ENCODE measurements around the gene CTDP1. TPM values are rescaled to one million over a fixed set of nuclear protein-coding genes. Genes with fewer than 3 reads are reported as not detected.

CTDP1 gene
- total RNA-seq, 1 experiment from 2014 or later, result 24.9 TPM

DNA sequence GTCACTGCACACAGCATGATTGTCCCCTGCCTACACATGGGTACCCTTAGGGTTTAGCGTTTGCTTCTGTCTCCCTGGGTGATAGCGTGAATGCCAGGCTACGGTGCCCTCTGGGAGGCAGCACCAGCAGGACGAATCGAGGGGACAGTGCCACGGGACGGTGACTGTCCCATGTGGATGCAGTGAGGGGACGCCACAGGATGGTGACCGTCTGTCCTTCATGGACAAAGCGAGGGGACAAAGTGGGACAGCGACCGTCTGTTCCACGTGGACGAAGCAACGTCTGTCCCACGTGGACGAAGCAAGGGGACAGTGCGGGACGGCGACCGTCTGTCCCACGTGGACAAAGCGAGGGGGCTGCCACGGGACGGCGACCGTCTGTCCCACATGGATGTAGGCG lies 25.7 kb downstream of the CTDP1 start:
- no peak overlapping the region for H2AFZ ChIP-seq (ENCODE audit: low read depth, low read length, poor library complexity, severe bottlenecking)
- intact Hi-C loops (cut with micrococcal nuclease), result no loop called here
- no peak overlapping the region for H3K4me3 ChIP-seq (replicated peaks in 1 of 2; ENCODE audit: low read depth in 1 of 2, low read length in 2 of 2)
- peaks cover 4 to 24% of the 10 kb centered on the region in 2 experiments; a peak in 3 of 4 replicates for H3K36me3 ChIP-seq (ENCODE audit: control insufficient read depth in 1 of 2, insufficient read depth in 2 of 2, low read length in 2 of 2)
- H3K27ac ChIP-seq (ENCODE audit: low read depth, low read length), result no peak overlapping the region
- no peaks in the 10 kb centered on the region for H3K9me3 ChIP-seq (ENCODE audit: control insufficient read depth in 1 of 2, insufficient read depth in 1 of 2, low read depth in 1 of 2, low read length in 2 of 2)
- no peaks in the 10 kb centered on the region for H3K27me3 ChIP-seq (ENCODE audit: insufficient read depth, low read length)
- POLR2A ChIA-PET, result no interaction called here
- no peaks in the 10 kb centered on the region for H4K20me1 ChIP-seq (ENCODE audit: insufficient read depth)
- ATAC-seq (no peak), DNase-seq (ENCODE audit: low read depth, low spot score) (no peak)
- BruUV-seq (replicated peaks), result no TSS peak
- H3K4me2 ChIP-seq (ENCODE audit: low read length), result no peak overlapping the region
- peaks cover 18% of the 10 kb centered on the region for H3K79me2 ChIP-seq (ENCODE audit: insufficient read depth, low read length)
- TF ChIP-seq SRF (IDR thresholded peaks at IDR 0.05; ENCODE audit: low read depth) (no peak), EZH2 (IDR thresholded peaks at IDR 0.05) (no peak), EZH2phosphoT487 (IDR thresholded peaks at IDR 0.05; ENCODE audit: borderline replicate concordance) (no peak), JUND (IDR thresholded peaks at IDR 0.05) (no peak), POLR2AphosphoS5 (IDR thresholded peaks at IDR 0.05; ENCODE audit: low read depth, low read length) (no peak), EGR1 (IDR thresholded peaks at IDR 0.05; ENCODE audit: low read depth) (no peak), ZFX (IDR thresholded peaks at IDR 0.05) (no peak), SIN3A (IDR thresholded peaks at IDR 0.05; ENCODE audit: low read depth) (no peak), ATF3 (IDR thresholded peaks at IDR 0.05) (no peak), FOSL1 (IDR thresholded peaks at IDR 0.05; ENCODE audit: low read depth) (no peak), ZNF274 (IDR thresholded peaks at IDR 0.05; ENCODE audit: low read depth, low read length) (no peak), ELF1 (IDR thresholded peaks at IDR 0.05; ENCODE audit: borderline replicate concordance, low read depth) (no peak), CBX3 (IDR thresholded peaks at IDR 0.05; ENCODE audit: low read depth) (no peak)
- TF ChIP-seq, protein P1, sequence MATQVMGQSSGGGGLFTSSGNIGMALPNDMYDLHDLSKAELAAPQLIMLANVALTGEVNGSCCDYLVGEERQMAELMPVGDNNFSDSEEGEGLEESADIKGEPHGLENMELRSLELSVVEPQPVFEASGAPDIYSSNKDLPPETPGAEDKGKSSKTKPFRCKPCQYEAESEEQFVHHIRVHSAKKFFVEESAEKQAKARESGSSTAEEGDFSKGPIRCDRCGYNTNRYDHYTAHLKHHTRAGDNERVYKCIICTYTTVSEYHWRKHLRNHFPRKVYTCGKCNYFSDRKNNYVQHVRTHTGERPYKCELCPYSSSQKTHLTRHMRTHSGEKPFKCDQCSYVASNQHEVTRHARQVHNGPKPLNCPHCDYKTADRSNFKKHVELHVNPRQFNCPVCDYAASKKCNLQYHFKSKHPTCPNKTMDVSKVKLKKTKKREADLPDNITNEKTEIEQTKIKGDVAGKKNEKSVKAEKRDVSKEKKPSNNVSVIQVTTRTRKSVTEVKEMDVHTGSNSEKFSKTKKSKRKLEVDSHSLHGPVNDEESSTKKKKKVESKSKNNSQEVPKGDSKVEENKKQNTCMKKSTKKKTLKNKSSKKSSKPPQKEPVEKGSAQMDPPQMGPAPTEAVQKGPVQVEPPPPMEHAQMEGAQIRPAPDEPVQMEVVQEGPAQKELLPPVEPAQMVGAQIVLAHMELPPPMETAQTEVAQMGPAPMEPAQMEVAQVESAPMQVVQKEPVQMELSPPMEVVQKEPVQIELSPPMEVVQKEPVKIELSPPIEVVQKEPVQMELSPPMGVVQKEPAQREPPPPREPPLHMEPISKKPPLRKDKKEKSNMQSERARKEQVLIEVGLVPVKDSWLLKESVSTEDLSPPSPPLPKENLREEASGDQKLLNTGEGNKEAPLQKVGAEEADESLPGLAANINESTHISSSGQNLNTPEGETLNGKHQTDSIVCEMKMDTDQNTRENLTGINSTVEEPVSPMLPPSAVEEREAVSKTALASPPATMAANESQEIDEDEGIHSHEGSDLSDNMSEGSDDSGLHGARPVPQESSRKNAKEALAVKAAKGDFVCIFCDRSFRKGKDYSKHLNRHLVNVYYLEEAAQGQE (IDR thresholded peaks at IDR 0.05; ENCODE audit: low read depth), result no peak
- TF ChIP-seq, protein P2, sequence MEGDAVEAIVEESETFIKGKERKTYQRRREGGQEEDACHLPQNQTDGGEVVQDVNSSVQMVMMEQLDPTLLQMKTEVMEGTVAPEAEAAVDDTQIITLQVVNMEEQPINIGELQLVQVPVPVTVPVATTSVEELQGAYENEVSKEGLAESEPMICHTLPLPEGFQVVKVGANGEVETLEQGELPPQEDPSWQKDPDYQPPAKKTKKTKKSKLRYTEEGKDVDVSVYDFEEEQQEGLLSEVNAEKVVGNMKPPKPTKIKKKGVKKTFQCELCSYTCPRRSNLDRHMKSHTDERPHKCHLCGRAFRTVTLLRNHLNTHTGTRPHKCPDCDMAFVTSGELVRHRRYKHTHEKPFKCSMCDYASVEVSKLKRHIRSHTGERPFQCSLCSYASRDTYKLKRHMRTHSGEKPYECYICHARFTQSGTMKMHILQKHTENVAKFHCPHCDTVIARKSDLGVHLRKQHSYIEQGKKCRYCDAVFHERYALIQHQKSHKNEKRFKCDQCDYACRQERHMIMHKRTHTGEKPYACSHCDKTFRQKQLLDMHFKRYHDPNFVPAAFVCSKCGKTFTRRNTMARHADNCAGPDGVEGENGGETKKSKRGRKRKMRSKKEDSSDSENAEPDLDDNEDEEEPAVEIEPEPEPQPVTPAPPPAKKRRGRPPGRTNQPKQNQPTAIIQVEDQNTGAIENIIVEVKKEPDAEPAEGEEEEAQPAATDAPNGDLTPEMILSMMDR (IDR thresholded peaks at IDR 0.05 in 2 of 3, conservative IDR thresholded peaks at IDR 0.05 in 1 of 3; ENCODE audit: borderline replicate concordance in 1 of 3, insufficient read depth in 1 of 3, low read depth in 2 of 3, low read length in 2 of 3), result no peak
- no peaks in the 10 kb centered on the region for H3K9me2 ChIP-seq (ENCODE audit: insufficient read depth)
- RAD21 ChIA-PET (ENCODE audit: low non-redundant PET in 1 of 2, low total read pairs in 2 of 2, uncharacterized antibody in 2 of 2, unreplicated experiment in 2 of 2), result no interaction called here
- CTCF ChIA-PET, result no interaction called here
- no peaks in the 10 kb centered on the region for H3K4me1 ChIP-seq (ENCODE audit: control insufficient read depth in 1 of 2, insufficient read depth in 2 of 2, low read length in 2 of 2)
- no peak overlapping the region for H3K9ac ChIP-seq (ENCODE audit: low read length)
